SK-N-MC (cell line): ENCODE results near the gene PTGES.

Experiments used
- EZH2 ChIP-seq: fragments of 200-600 bp; sonication (generic); IDR thresholded peaks from one replicate; pipeline ENCODE4 v1.6.1; 2017; ENCODE audit warnings: antibody characterized with exemption
- FOXP2 ChIP-seq: optimal IDR thresholded peaks from 2 replicates; pipeline ENCODE3; 2011; ENCODE audit warnings: mild to moderate bottlenecking, moderate library complexity; ENCODE audit not compliant: insufficient read depth; ENCODE audit errors: extremely low read length, control extremely low read depth
- POLR2AphosphoS5 ChIP-seq: IDR thresholded peaks from 2 replicates; pipeline ENCODE4 v1.6.1; 2012; ENCODE audit warnings: mild to moderate bottlenecking, low read depth, low read length, borderline replicate concordance

DNA sequence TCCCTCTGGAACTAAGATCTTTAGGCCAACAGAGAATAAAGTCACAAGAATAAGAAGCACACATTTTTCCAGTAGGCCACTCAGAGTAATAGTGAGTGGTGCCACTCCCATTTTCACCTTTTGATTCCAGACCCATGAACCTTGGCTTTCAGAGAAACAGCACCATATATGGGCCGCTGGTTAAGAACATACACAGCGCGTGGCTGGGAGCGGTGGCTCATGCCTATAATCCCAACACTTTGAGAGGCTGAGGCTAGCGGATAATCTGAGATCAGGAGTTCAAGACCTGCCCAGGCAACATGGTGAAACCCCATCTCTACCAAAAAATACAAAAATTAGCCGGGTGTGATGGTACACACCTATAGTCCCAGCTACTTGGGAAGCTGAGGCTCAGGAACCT is 15.6 kb upstream of the PTGES start:
- no peak for TF ChIP-seq EZH2
- TF ChIP-seq POLR2AphosphoS5: no peak
- TF ChIP-seq FOXP2: no peak
